Sigmoid colon (tissue), 4 donors: ENCODE data around the gene SPRED2.

Source experiments
- POLR2AphosphoS5 ChIP-seq, 4 donors: sonication (generic); formaldehyde crosslinking; IDR thresholded peaks; one replicate each; pipeline ENCODE4 v1.6.1; 2017; ENCODE audit warnings: antibody characterized with exemption in 4 of 4
- TF ChIP-seq, protein P1 (sequence below), 4 experiments: fragments of 450-650 bp in 3 of 4; fragments of 200-600 bp in 1 of 4; IDR thresholded peaks; one replicate each; pipeline ENCODE4 v1.5.1; 2016 to 2019; ENCODE audit warnings: antibody characterized with exemption in 4 of 4, mild to moderate bottlenecking in 3 of 4, moderate library complexity in 2 of 4

DNA sequence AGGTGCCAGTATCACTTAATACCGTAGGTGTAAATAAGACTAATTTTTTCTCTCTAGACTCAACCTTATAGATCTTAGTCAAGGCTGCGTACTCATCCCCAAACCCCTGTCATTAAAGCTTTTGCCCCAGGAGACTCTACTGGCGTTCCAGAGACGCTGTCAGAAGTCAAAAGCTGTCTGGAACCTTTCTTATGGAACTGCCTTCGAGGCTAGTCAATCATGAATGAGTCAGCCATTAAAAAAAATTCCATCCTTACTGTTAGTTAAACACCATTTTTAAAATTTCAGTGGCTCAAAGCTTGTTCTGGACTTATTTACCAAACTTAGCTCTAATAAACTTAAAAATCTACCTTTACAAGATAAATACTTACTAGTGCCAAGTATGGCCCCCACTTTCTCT is 52.1 kb downstream of the SPRED2 start:
- TF ChIP-seq, protein P1, sequence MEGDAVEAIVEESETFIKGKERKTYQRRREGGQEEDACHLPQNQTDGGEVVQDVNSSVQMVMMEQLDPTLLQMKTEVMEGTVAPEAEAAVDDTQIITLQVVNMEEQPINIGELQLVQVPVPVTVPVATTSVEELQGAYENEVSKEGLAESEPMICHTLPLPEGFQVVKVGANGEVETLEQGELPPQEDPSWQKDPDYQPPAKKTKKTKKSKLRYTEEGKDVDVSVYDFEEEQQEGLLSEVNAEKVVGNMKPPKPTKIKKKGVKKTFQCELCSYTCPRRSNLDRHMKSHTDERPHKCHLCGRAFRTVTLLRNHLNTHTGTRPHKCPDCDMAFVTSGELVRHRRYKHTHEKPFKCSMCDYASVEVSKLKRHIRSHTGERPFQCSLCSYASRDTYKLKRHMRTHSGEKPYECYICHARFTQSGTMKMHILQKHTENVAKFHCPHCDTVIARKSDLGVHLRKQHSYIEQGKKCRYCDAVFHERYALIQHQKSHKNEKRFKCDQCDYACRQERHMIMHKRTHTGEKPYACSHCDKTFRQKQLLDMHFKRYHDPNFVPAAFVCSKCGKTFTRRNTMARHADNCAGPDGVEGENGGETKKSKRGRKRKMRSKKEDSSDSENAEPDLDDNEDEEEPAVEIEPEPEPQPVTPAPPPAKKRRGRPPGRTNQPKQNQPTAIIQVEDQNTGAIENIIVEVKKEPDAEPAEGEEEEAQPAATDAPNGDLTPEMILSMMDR (IDR thresholded peaks at IDR 0.05) = no peak
- no peak for TF ChIP-seq POLR2AphosphoS5 (IDR thresholded peaks at IDR 0.05)
